GM13977 (cell line): ENCODE measurements around the gene TAF11L10.
"Not testable (repeated sequence)": the region's sequence is repeated elsewhere in the genome, so short reads cannot be mapped to it uniquely, and the experiment has no call there.

Experiments
- DNase-seq: peaks from one replicate; pipeline ENCODE4 v3.0.0; 2012; ENCODE audit warnings: low spot score
- in situ Hi-C: fragments of 300-500 bp; cut with MboI; formaldehyde crosslinking; loops from one replicate; pipeline ENCODE4 v1.12.0; 2022; ENCODE audit warnings: low sequenced_read_pairs, low pct_unique_long_range_greater_than_20kb, mixed read lengths, inconsistent platforms; ENCODE audit not compliant: unreplicated experiment
- TF ChIP-seq, protein P1 (sequence below): IDR thresholded peaks from 2 replicates; pipeline ENCODE4 v1.5.1; 2012; ENCODE audit warnings: mild to moderate bottlenecking, control low read depth; ENCODE audit not compliant: insufficient read depth; ENCODE audit errors: extremely low read depth, missing control alignments

The TAF11L10 gene

DNA sequence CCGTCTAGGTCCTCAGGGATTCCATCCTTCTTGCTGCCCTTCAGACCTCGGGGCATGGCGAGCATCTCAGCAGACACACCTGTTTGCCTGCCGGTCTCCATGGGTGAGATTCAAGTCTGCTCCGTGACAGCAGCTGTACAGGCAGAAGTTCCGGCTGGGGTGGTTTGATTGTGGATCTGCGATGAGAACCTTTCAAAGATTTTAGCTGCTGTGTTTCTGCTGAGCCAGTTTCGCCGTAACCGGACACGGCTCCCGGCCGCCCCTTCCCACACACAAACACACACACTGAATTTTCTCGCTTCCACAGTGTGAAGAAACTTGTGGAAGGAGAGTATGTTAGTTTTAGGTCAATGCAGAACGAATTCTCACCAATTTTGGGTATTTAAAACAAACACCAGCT, at the start of gene TAF11L10:
Gene TAF11L10 (minus strand): TSS at position 101 of the 400 bp plus-strand sequence.
- in situ Hi-C loops, DNase-seq: not testable (repeated sequence)

- TF ChIP-seq, protein P1, sequence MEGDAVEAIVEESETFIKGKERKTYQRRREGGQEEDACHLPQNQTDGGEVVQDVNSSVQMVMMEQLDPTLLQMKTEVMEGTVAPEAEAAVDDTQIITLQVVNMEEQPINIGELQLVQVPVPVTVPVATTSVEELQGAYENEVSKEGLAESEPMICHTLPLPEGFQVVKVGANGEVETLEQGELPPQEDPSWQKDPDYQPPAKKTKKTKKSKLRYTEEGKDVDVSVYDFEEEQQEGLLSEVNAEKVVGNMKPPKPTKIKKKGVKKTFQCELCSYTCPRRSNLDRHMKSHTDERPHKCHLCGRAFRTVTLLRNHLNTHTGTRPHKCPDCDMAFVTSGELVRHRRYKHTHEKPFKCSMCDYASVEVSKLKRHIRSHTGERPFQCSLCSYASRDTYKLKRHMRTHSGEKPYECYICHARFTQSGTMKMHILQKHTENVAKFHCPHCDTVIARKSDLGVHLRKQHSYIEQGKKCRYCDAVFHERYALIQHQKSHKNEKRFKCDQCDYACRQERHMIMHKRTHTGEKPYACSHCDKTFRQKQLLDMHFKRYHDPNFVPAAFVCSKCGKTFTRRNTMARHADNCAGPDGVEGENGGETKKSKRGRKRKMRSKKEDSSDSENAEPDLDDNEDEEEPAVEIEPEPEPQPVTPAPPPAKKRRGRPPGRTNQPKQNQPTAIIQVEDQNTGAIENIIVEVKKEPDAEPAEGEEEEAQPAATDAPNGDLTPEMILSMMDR: no peak
- in situ Hi-C loops: no loop called here
- no peak for DNase-seq
Measured at GRCh38 chr5:17634160-17634559, 36.5 kb upstream of the TAF11L10 start, which contains the start of gene TAF11L14. Gene TAF11L14, plus strand, starts transcription at chr5:17634460.

DNA sequence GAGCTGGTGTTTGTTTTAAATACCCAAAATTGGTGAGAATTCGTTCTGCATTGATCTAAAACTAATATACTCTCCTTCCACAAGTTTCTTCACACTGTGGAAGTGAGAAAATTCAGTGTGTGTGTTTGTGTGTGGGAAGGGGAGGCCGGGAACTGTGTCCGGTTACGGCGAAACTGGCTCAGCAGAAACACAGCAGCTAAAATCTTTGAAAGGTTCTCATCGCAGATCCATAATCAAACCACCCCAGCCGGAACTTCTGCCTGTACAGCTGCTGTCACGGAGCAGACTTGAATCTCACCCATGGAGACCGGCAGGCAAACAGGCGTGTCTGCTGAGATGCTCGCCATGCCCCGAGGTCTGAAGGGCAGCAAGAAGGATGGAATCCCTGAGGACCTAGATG, 34.2 kb upstream of the TAF11L10 start, which contains the start of gene TAF11L13:
Gene TAF11L13 (plus strand): TSS at position 301 of the 400 bp plus-strand sequence.
- DNase-seq, in situ Hi-C loops: not testable (repeated sequence)

DNA sequence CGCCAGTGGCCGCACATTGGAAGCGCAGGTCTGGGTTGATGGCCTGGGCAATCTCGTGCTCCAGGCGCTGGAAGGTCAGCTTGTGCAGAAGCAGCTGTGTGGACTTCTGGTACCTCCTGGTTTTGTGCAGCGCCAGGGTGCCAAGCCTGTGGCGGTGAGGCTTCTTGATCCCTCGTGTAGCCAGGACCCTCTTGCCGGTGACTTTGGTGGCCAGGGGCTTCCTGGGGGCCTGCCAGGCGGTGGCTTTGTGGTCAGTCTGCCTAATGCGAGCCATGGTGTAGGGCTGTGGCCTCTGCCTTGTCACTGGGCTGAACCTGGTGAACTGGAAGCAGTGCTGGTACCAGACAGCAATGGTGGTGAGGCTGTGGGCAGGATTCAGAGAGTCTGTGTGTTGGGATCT, 28.1 kb upstream of the TAF11L10 start:
- in situ Hi-C loops: no loop called here
- TF ChIP-seq, protein P1: no peak
- DNase-seq: no peak

DNA sequence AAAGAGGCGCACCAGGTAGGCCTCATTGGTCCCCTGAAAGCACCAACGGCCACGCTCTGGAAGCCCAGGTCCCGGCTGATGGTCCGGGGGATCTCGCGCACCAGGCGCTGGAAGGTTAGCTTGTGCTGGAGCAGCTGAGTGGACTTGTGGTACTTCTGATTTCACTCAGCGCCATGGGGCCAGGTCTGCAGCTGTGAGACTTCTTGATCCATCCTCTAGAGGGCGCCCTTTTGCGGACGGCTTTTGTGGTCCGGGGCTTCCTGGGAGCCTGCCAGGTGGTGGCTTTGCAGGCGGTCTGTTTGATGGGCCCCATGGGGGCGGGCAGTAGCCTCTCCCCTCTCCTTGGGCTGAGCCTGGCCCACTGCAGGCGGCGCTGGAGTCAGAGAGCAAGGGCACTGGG, 23.0 kb upstream of the TAF11L10 start:
- in situ Hi-C loops: no loop called here
- no peak for DNase-seq
- TF ChIP-seq, protein P1: no peak

GRCh38 chr5:17619354-17619753, 21.7 kb upstream of the TAF11L10 start:
- TF ChIP-seq, protein P1: no peak
- DNase-seq: no peak
- in situ Hi-C loops: no loop called here

DNA sequence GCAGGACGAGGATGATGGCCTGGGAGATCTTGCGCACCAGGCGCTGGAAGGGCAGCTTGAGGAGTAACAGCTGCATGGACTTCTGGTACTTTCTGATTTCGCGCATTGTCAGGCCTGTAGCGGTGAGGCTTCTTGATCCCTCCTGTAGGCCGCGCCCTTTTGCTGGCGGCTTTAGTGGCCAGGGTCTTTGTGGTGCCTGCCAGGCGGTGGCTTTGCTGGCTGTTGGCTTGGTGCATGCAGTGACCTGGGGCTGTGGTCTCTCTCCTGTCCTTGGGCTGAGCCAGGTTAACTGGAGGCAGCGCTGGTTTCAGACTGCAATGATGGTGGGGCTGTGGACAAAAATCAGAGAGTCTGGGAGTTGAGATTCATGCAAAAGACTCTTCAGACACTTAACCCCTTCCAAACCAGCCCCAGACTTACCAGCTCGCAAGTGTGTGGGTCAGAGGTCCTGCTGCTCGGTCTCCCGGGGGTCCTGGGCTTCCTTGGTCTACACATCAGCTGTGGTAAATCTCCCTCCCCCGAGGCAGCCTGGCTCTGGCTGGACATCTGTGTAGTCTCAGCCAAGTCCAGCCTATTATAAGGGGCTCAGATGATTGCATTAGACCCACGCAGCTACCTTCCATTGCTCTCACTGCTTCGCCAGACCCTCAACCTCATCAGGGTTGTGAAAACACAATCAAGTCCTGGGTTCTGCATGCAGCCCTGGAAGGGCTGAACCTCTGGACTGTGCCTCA, 17.4 kb upstream of the TAF11L10 start:
- no peak for DNase-seq
- TF ChIP-seq, protein P1: no peak
- in situ Hi-C loops: no loop called here

DNA sequence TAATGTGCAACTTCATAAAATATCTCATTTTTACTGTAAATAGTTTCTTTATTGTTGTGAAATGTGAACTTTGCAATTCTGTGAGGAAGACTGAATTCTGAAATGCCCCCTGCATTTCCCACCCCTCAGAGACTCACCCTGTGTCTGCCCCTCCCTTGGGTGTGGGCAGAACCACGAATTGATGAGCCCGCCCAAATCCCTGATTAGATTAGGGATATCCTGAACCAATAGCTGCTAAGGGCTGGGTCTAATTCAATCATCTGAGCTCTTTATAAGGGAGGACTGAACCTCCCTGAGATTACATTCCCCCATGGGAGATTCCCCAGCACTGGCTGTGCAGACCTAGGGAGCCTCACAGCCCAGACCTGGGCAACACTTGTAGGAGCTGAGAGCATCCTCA, 12.5 kb upstream of the TAF11L10 start, which contains the start of gene TAF11L12:
Gene TAF11L12 (plus strand): TSS at position 301 of the 400 bp plus-strand sequence.
- in situ Hi-C loops, DNase-seq: not testable (repeated sequence)

- in situ Hi-C loops, DNase-seq: not testable (repeated sequence)
Measured at GRCh38 chr5:17607461-17607860, 9.8 kb upstream of the TAF11L10 start.
